Neural cell (in vitro differentiated cells): Measurements from ENCODE around the gene DTNBP1.

Experiments
- CTCF ChIP-seq: fragments of 450-650 bp; IDR thresholded peaks from 2 replicates; pipeline ENCODE4 v1.5.1; 2014; ENCODE audit warnings: antibody characterized with exemption, mild to moderate bottlenecking, moderate library complexity; ENCODE audit not compliant: poor library complexity, severe bottlenecking
- EP300 ChIP-seq: fragments of 450-650 bp; conservative IDR thresholded peaks from 2 replicates; pipeline ENCODE4 v1.6.1; 2014; ENCODE audit warnings: antibody characterized with exemption, mild to moderate bottlenecking, moderate library complexity; ENCODE audit not compliant: poor library complexity, severe bottlenecking
- POLR2AphosphoS5 ChIP-seq: IDR thresholded peaks from 2 replicates; pipeline ENCODE4 v1.6.1; 2012
- RAD21 ChIP-seq: fragments of 450-650 bp; conservative IDR thresholded peaks from 2 replicates; pipeline ENCODE4 v1.6.1; 2014; ENCODE audit warnings: antibody characterized with exemption, mild to moderate bottlenecking, moderate library complexity
- REST ChIP-seq: IDR thresholded peaks from 2 replicates; pipeline ENCODE4 v1.6.1; 2012; ENCODE audit warnings: borderline replicate concordance
- TAF1 ChIP-seq: IDR thresholded peaks from 2 replicates; pipeline ENCODE4 v1.6.1; 2012; ENCODE audit warnings: low read depth

GRCh38 chr6:15483060-15483459 is 179.8 kb downstream of the DTNBP1 start:
- no peak for TF ChIP-seq CTCF
- no peak for TF ChIP-seq POLR2AphosphoS5
- TF ChIP-seq EP300 = no peak
- TF ChIP-seq REST = no peak
- TF ChIP-seq TAF1 = no peak
- TF ChIP-seq RAD21 = no peak
